ENCODE measurements around the gene LAMA3.

DNA sequence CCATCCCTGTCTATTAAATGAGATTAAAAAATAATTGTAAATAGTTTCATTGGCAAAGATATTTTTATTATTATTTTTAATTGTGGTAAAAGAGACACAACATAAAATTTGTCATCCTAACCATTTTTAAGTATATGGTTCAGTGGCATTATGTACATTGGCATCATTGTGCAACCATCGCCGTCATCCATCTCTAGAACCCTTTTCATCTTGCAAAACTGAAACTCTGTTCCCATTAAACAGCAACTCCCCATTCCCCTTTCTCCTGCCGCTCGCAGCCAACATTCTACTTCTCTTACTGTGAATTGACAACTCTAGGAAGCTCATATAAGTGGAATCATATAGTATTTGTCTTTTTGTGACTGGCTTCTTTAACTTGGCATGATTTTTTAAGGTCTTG lies 25.3 kb downstream of the LAMA3 start:
- TF ChIP-seq POLR2AphosphoS5 (IDR thresholded peaks at IDR 0.05; ENCODE audit: insufficient read depth in 1 of 2, low read depth in 1 of 2) (no peak), POLR2A (IDR thresholded peaks at IDR 0.05) (no peak)
- TF ChIP-seq, protein P1, sequence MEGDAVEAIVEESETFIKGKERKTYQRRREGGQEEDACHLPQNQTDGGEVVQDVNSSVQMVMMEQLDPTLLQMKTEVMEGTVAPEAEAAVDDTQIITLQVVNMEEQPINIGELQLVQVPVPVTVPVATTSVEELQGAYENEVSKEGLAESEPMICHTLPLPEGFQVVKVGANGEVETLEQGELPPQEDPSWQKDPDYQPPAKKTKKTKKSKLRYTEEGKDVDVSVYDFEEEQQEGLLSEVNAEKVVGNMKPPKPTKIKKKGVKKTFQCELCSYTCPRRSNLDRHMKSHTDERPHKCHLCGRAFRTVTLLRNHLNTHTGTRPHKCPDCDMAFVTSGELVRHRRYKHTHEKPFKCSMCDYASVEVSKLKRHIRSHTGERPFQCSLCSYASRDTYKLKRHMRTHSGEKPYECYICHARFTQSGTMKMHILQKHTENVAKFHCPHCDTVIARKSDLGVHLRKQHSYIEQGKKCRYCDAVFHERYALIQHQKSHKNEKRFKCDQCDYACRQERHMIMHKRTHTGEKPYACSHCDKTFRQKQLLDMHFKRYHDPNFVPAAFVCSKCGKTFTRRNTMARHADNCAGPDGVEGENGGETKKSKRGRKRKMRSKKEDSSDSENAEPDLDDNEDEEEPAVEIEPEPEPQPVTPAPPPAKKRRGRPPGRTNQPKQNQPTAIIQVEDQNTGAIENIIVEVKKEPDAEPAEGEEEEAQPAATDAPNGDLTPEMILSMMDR (IDR thresholded peaks at IDR 0.05): no peak
